Left lung (tissue), 10 donors: ENCODE results near the gene ERBB4. TPM values are rescaled to one million over a fixed set of nuclear protein-coding genes. Genes with fewer than 3 reads are reported as not detected.

Experiments
- ATAC-seq: fragments of 200-7000 bp; cut with Tn5 transposase; one replicate; pipeline ENCODE4 v1.9.1; 2020; ENCODE audit warnings: moderate library complexity
- DNase-seq, 4 donors: peaks; one replicate each; pipeline ENCODE4 v3.0.0-alpha.2; 2013 to 2020
- H3K27ac ChIP-seq, 2 donors: fragments of 200-600 bp; sonication (generic) in 1 of 2; one replicate each; pipeline versions ENCODE4 v1.5.0 to v1.8.0; 2020 to 2021
- H3K27me3 ChIP-seq, 2 donors: fragments of 200-600 bp; sonication (generic) in 1 of 2; one replicate each; pipeline versions ENCODE4 v1.5.0 to v1.8.0; 2020 to 2021
- H3K36me3 ChIP-seq, 2 donors: fragments of 200-600 bp; sonication (generic) in 1 of 2; one replicate each; pipeline versions ENCODE4 v1.5.0 to v1.8.0; 2020 to 2021
- H3K4me1 ChIP-seq, 2 donors: fragments of 200-600 bp; one replicate each; pipeline ENCODE4 v1.8.0; 2021
- H3K4me3 ChIP-seq, 2 donors: fragments of 200-600 bp; sonication (generic) in 1 of 2; one replicate each; pipeline versions ENCODE4 v1.5.0 to v1.8.0; 2020 to 2021; ENCODE audit warnings: mild to moderate bottlenecking in 1 of 2
- H3K9me3 ChIP-seq, 2 donors: fragments of 200-600 bp; sonication (generic) in 1 of 2; one replicate each; pipeline versions ENCODE4 v1.5.0 to v1.8.0; 2020 to 2021
- CTCF ChIP-seq, 2 donors: fragments of 200-600 bp; sonication (generic) in 1 of 2; IDR thresholded peaks; one replicate each; pipeline versions ENCODE4 v1.5.0 to v1.8.0; 2021; ENCODE audit warnings: antibody characterized with exemption in 2 of 2
- intact Hi-C, 2 donors: fragments of 100-400 bp; cut with DNase I; formaldehyde crosslinking; loops; one replicate each; pipeline versions ENCODE4 v1.11.2 to v1.14.2; 2022
- polyA plus RNA-seq, 6 donors: library from polyadenylated mRNA; unstranded; fragments of 120-200 nt; gene quantifications; one replicate each; pipeline ENCODE4 v1.2.1, GENCODE V29; 2013; ENCODE audit not compliant: insufficient read length in 6 of 6
- total RNA-seq, 2 donors: library from RNA; stranded (reverse); fragmentation: NEBNext Ultra II Directional; extraction: Animal tissue kit (Norgen Biotek cat#: 25700); gene quantifications; one replicate each; pipeline ENCODE4 v1.2.1, GENCODE V29; 2021
- donor health status: DM: no; HTN: yes; CAD: no.
- donor health status: DM: no; HTN: no; CAD: no.

The ERBB4 gene
- total and polyA plus RNA-seq, 8 donors, result 0.89 to 16.0 (median 1.4) TPM

- peak; percentile 69 for ATAC-seq
- Histone ChIP-seq H3K27me3 (no peaks in the 10 kb centered on the region), H3K4me3 (no peak overlapping the region), H3K36me3 (no peaks in the 10 kb centered on the region), H3K27ac (no peak overlapping the region), H3K4me1 (no peaks in the 10 kb centered on the region), H3K9me3 (no peaks in the 10 kb centered on the region)
- no peak for DNase-seq
- no peak for TF ChIP-seq CTCF (IDR thresholded peaks at IDR 0.05)
- intact Hi-C loops, result no loop called here
These were observed 384.1 kb downstream of the ERBB4 start for GRCh38 chr2:212154477-212154878.

- Histone ChIP-seq H3K4me3 (no peak overlapping the region), H3K4me1 (no peaks in the 10 kb centered on the region), H3K27ac (no peak overlapping the region), H3K27me3 (no peaks in the 10 kb centered on the region), H3K9me3 (no peaks in the 10 kb centered on the region), H3K36me3 (no peaks in the 10 kb centered on the region)
- TF ChIP-seq CTCF (IDR thresholded peaks at IDR 0.05), result no peak
- intact Hi-C loops, result no loop called here
- ATAC-seq (no peak), DNase-seq (no peak)
These were observed 384.7 kb downstream of the ERBB4 start for GRCh38 chr2:212153923-212154322.

- ATAC-seq (no peak), DNase-seq (peak in 2 of 4 donors; percentile 9 to 26)
- Histone ChIP-seq H3K4me3 (no peak overlapping the region), H3K36me3 (no peaks in the 10 kb centered on the region), H3K27ac (no peak overlapping the region), H3K9me3 (no peaks in the 10 kb centered on the region), H3K4me1 (no peaks in the 10 kb centered on the region), H3K27me3 (no peaks in the 10 kb centered on the region)
- peak in 1 of 2 donors; percentile 37 for TF ChIP-seq CTCF (IDR thresholded peaks at IDR 0.05)
- intact Hi-C loops, result no loop called here
These were observed 390.6 kb downstream of the ERBB4 start for GRCh38 chr2:212147921-212148513.

GRCh38 chr2:212146416-212146815 lies 392.2 kb downstream of the ERBB4 start:
- intact Hi-C loops, result no loop called here
- Histone ChIP-seq H3K4me3 (no peak overlapping the region), H3K4me1 (no peaks in the 10 kb centered on the region), H3K27ac (no peak overlapping the region), H3K36me3 (no peaks in the 10 kb centered on the region), H3K27me3 (no peaks in the 10 kb centered on the region), H3K9me3 (no peaks in the 10 kb centered on the region)
- TF ChIP-seq CTCF (IDR thresholded peaks at IDR 0.05), result no peak
- no peak for DNase-seq
- ATAC-seq, result no peak

GRCh38 chr2:212145121-212145520 lies 393.5 kb downstream of the ERBB4 start:
- DNase-seq (no peak), ATAC-seq (peak; percentile 91)
- no peak for TF ChIP-seq CTCF (IDR thresholded peaks at IDR 0.05)
- no peaks in the 10 kb centered on the region for H3K9me3 ChIP-seq
- H3K36me3 ChIP-seq, result no peaks in the 10 kb centered on the region
- no peak overlapping the region for H3K27ac ChIP-seq
- no peaks in the 10 kb centered on the region for H3K4me1 ChIP-seq
- intact Hi-C loops, result no loop called here
- H3K27me3 ChIP-seq, result no peaks in the 10 kb centered on the region
- H3K4me3 ChIP-seq, result no peak overlapping the region
